Gastrocnemius medialis (tissue), 4 donors: Measurements from ENCODE around the gene TCAP.

ENCODE experiments used
- POLR2A ChIP-seq, 2 donors: fragments of 450-650 bp; IDR thresholded peaks; one replicate each; pipeline ENCODE4 v1.6.1; 2017; ENCODE audit warnings: antibody characterized with exemption in 2 of 2, mild to moderate bottlenecking in 2 of 2, moderate library complexity in 2 of 2
- TF ChIP-seq, protein P1 (sequence below), 5 experiments: fragments of 450-650 bp in 3 of 5; fragments of 200-600 bp in 2 of 5; sonication (generic) in 2 of 5; IDR thresholded peaks in 4 of 5; conservative IDR thresholded peaks in 1 of 5; 1 replicate in 4 of 5; 2 replicates in 1 of 5; pipeline ENCODE4 v1.5.1; 2016 to 2019; ENCODE audit warnings: antibody characterized with exemption in 5 of 5, mild to moderate bottlenecking in 3 of 5, moderate library complexity in 3 of 5

DNA sequence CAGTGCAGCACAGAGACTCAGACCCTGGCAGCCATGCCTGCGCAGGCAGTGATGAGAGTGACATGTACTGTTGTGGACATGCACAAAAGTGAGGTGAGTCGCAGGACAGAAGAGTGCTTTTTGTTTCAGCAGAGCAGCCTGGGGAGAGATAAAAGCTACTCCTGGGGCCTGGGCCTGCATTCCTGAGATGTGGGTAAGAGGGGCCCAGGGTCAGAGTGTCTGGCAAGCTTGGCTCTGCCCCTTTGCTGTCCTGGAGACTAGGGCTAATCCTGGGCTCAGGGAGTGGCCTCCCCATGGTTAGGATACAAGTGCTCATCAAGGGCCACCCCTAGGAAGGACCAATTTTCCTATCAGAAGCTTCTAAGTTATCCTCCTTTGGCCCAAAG is 29.9 kb downstream of the TCAP start:
- TF ChIP-seq, protein P1, sequence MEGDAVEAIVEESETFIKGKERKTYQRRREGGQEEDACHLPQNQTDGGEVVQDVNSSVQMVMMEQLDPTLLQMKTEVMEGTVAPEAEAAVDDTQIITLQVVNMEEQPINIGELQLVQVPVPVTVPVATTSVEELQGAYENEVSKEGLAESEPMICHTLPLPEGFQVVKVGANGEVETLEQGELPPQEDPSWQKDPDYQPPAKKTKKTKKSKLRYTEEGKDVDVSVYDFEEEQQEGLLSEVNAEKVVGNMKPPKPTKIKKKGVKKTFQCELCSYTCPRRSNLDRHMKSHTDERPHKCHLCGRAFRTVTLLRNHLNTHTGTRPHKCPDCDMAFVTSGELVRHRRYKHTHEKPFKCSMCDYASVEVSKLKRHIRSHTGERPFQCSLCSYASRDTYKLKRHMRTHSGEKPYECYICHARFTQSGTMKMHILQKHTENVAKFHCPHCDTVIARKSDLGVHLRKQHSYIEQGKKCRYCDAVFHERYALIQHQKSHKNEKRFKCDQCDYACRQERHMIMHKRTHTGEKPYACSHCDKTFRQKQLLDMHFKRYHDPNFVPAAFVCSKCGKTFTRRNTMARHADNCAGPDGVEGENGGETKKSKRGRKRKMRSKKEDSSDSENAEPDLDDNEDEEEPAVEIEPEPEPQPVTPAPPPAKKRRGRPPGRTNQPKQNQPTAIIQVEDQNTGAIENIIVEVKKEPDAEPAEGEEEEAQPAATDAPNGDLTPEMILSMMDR (IDR thresholded peaks at IDR 0.05 in 4 of 5, conservative IDR thresholded peaks at IDR 0.05 in 1 of 5), result no peak
- no peak for TF ChIP-seq POLR2A (IDR thresholded peaks at IDR 0.05)
